A549 (cell line): ENCODE results near the gene SPSB2. TPM values are rescaled to one million over a fixed set of nuclear protein-coding genes. Genes with fewer than 3 reads are reported as not detected.

ENCODE experiments used
- BHLHE40 ChIP-seq: IDR thresholded peaks from 2 replicates; pipeline ENCODE4 v1.6.1; 2012; ENCODE audit warnings: low read depth, low read length, inconsistent platforms
- CBX8 ChIP-seq: fragments of 200-600 bp; sonication (generic); IDR thresholded peaks from 2 replicates; pipeline ENCODE4 v1.6.1; 2016
- CEBPB ChIP-seq, 2 experiments: fragments of >200 bp in 1 of 2; sonication (Bioruptor Twin) in 1 of 2; formaldehyde crosslinking in 1 of 2; IDR thresholded peaks; 2 replicates each; pipeline ENCODE4 v1.6.1; 2012 to 2016
- CHD4 ChIP-seq: fragments of 200-600 bp; sonication (generic); IDR thresholded peaks from 2 replicates; pipeline ENCODE4 v1.6.1; 2016; ENCODE audit warnings: antibody characterized with exemption, mild to moderate bottlenecking, borderline replicate concordance
- GATA3 ChIP-seq: IDR thresholded peaks from 2 replicates; pipeline ENCODE4 v1.6.1; 2012; ENCODE audit warnings: borderline replicate concordance
- HOXB13 ChIP-seq: fragments of 250-450 bp; sonication (Bioruptor Pico); IDR thresholded peaks from 2 replicates; pipeline ENCODE4 v1.5.0; 2020; ENCODE audit warnings: low read depth, mild to moderate bottlenecking, moderate library complexity
- KDM1A ChIP-seq: fragments of 200-600 bp; sonication (generic); IDR thresholded peaks from 2 replicates; pipeline ENCODE4 v1.6.1; 2016; ENCODE audit warnings: low read depth, mild to moderate bottlenecking
- MAFK ChIP-seq: fragments of 450-650 bp; IDR thresholded peaks from 2 replicates; pipeline ENCODE4 v1.6.1; 2014; ENCODE audit not compliant: partially characterized antibody
- MAZ ChIP-seq: fragments of 150-350 bp; IDR thresholded peaks from 2 replicates; pipeline ENCODE4 v1.6.1; 2014; ENCODE audit warnings: antibody characterized with exemption, low read depth, low read length, borderline replicate concordance
- MYC ChIP-seq: IDR thresholded peaks from 2 replicates; pipeline ENCODE4 v1.6.1; 2012; ENCODE audit warnings: mild to moderate bottlenecking, inconsistent platforms, low read length, improper control_type of control experiment, borderline replicate concordance
- NFE2L2 ChIP-seq: fragments of 150-350 bp; conservative IDR thresholded peaks from 2 replicates; pipeline ENCODE4 v1.6.1; 2014; ENCODE audit warnings: low read length
- NPAS2 ChIP-seq: fragments of 250-450 bp; sonication (Bioruptor Pico); IDR thresholded peaks from 2 replicates; pipeline ENCODE4 v1.8.0; 2022; ENCODE audit warnings: mild to moderate bottlenecking, moderate library complexity, borderline replicate concordance
- RAD21 ChIP-seq, 2 experiments: fragments of >200 bp in 1 of 2; sonication (Bioruptor Twin) in 1 of 2; formaldehyde crosslinking in 1 of 2; IDR thresholded peaks in 1 of 2; conservative IDR thresholded peaks in 1 of 2; 2 replicates in 1 of 2; 3 replicates in 1 of 2; pipeline ENCODE4 v1.6.1; 2012 to 2018; ENCODE audit warnings: inconsistent platforms in 1 of 2
- RARB ChIP-seq: fragments of 250-450 bp; sonication (Bioruptor Pico); IDR thresholded peaks from 2 replicates; pipeline ENCODE4 v1.8.0; 2021; ENCODE audit warnings: mild to moderate bottlenecking, moderate library complexity
- RNF2 ChIP-seq: fragments of 200-600 bp; sonication (generic); IDR thresholded peaks from 2 replicates; pipeline ENCODE4 v1.6.1; 2016; ENCODE audit warnings: low read depth, mild to moderate bottlenecking, antibody characterized with exemption, moderate library complexity, borderline replicate concordance
- SMC3 ChIP-seq: fragments of >200 bp; sonication (Bioruptor Twin); formaldehyde crosslinking; IDR thresholded peaks from 3 replicates; pipeline ENCODE4 v1.6.1; 2018; ENCODE audit warnings: inconsistent platforms
- SREBF2 ChIP-seq: fragments of 450-650 bp; IDR thresholded peaks from 2 replicates; pipeline ENCODE4 v1.6.1; 2014; ENCODE audit warnings: mild to moderate bottlenecking, moderate library complexity
- TFCP2L1 ChIP-seq: fragments of 250-450 bp; sonication (Bioruptor Pico); IDR thresholded peaks from 2 replicates; pipeline ENCODE4 v1.5.0; 2021; ENCODE audit warnings: mild to moderate bottlenecking
- ZC3H11A ChIP-seq: fragments of 450-650 bp; IDR thresholded peaks from 2 replicates; pipeline ENCODE4 v1.6.1; 2014; ENCODE audit warnings: antibody characterized with exemption, mild to moderate bottlenecking
- ZSCAN20 ChIP-seq: fragments of 250-450 bp; sonication (Bioruptor Pico); IDR thresholded peaks from 2 replicates; pipeline ENCODE4 v1.8.0; 2022; ENCODE audit warnings: mild to moderate bottlenecking, moderate library complexity
- polyA plus RNA-seq, 4 experiments: library from polyadenylated mRNA; depleted of rRNA in 3 of 4; stranded (reverse); fragments of >200 nt; fragmentation: RNase III in 1 of 4; extraction: RNeasy Plus Mini Kit Qiagen cat#74134 plus additional on column Dnase treatment in 1 of 4; gene quantifications; 2 replicates in 3 of 4; 3 replicates in 1 of 4; pipeline ENCODE4 v1.2.3, GENCODE V29; 2011 to 2017
- TF ChIP-seq, protein P1 (sequence below): fragments of 200-600 bp; sonication (generic); IDR thresholded peaks from 2 replicates; pipeline ENCODE4 v1.6.1; 2016; ENCODE audit warnings: antibody characterized with exemption, mild to moderate bottlenecking, moderate library complexity
- TF ChIP-seq, protein P2 (sequence below): IDR thresholded peaks from 2 replicates; pipeline ENCODE4 v1.6.1; 2012
- TF ChIP-seq, protein P3 (sequence below): fragments of 450-650 bp; IDR thresholded peaks from 2 replicates; pipeline ENCODE4 v1.6.1; 2014; ENCODE audit warnings: antibody characterized with exemption
- TF ChIP-seq, protein P4 (sequence below): fragments of >200 bp; sonication (Bioruptor Twin); formaldehyde crosslinking; IDR thresholded peaks from 2 replicates; pipeline ENCODE4 v1.6.1; 2016
- TF ChIP-seq, protein P5 (sequence below): IDR thresholded peaks from 2 replicates; pipeline ENCODE4 v1.6.1; 2012; ENCODE audit warnings: low read depth, borderline replicate concordance

The SPSB2 gene
- polyA plus RNA-seq, 2 of the 4 experiments (the other 2 are of a cell fraction), result 16.8 to 21.8 TPM

DNA sequence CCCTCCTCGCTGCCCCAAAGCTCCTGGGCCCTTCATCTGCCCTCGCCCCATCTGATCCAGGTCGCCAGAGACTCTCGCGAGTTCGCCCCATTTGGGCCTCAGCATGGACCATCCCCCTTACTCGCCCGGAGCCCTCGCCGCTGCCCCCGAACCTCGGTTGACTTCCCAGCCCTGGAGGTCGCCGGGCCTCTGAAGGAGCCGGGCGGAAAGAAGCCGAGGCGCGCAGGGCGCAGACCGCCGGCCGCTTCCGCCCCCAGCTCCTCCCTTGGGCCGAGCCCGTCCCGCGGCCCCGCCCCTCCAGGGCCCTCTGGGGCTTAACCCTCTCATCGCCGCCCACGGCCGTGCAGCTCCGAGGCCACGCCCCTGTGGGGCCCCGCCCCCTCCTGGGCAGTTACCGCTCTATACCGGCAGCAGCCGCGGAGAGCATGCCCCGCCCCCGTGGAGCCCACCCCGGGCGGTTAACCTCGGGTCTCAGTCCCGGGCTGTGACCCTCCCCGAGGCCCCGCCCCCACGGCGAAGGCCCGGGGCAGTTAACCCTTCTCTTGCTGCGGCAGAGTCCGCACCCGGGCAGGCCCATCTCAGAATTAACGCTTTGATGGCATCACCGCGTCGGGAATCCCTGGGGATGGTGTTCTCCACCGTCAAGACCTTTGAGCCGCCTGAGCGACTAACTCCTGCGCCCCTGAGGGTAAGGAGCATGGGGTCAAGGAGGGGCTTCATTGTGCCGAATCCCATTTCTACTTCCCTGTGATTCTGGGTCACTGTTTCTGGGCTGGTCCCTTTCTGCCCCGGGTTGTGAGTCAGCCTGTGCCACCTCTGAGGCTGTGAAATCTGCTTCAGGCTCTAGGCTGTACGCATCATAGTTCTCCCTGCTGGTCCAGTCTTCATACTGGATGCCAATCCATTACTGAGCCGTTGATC is at the start of gene SPSB2 (continued):
- TF ChIP-seq, protein P1, sequence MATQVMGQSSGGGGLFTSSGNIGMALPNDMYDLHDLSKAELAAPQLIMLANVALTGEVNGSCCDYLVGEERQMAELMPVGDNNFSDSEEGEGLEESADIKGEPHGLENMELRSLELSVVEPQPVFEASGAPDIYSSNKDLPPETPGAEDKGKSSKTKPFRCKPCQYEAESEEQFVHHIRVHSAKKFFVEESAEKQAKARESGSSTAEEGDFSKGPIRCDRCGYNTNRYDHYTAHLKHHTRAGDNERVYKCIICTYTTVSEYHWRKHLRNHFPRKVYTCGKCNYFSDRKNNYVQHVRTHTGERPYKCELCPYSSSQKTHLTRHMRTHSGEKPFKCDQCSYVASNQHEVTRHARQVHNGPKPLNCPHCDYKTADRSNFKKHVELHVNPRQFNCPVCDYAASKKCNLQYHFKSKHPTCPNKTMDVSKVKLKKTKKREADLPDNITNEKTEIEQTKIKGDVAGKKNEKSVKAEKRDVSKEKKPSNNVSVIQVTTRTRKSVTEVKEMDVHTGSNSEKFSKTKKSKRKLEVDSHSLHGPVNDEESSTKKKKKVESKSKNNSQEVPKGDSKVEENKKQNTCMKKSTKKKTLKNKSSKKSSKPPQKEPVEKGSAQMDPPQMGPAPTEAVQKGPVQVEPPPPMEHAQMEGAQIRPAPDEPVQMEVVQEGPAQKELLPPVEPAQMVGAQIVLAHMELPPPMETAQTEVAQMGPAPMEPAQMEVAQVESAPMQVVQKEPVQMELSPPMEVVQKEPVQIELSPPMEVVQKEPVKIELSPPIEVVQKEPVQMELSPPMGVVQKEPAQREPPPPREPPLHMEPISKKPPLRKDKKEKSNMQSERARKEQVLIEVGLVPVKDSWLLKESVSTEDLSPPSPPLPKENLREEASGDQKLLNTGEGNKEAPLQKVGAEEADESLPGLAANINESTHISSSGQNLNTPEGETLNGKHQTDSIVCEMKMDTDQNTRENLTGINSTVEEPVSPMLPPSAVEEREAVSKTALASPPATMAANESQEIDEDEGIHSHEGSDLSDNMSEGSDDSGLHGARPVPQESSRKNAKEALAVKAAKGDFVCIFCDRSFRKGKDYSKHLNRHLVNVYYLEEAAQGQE, result peak; percentile 60; the same call in 1 of the 2 replicates
- 0 out of 2 replicates have a peak, but pooled peaks have one; percentile 40 for TF ChIP-seq TFCP2L1 (CRISPR knock-in tag)
- no peak for TF ChIP-seq KDM1A
- TF ChIP-seq CEBPB (IDR thresholded peaks at IDR 0.05), result no peak
- no peak for TF ChIP-seq ZSCAN20 (CRISPR knock-in tag)
- TF ChIP-seq, protein P2, sequence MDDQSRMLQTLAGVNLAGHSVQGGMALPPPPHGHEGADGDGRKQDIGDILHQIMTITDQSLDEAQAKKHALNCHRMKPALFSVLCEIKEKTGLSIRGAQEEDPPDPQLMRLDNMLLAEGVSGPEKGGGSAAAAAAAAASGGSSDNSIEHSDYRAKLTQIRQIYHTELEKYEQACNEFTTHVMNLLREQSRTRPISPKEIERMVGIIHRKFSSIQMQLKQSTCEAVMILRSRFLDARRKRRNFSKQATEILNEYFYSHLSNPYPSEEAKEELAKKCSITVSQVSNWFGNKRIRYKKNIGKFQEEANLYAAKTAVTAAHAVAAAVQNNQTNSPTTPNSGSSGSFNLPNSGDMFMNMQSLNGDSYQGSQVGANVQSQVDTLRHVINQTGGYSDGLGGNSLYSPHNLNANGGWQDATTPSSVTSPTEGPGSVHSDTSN, result peak; percentile 77
- peak; percentile 14; the same call in 1 of the 3 replicates for TF ChIP-seq SMC3
- TF ChIP-seq ZC3H11A, result 0 out of 2 replicates have a peak, but pooled peaks have one; percentile 3
- peak; percentile 64; the same call in 1 of the 2 replicates for TF ChIP-seq MYC
- TF ChIP-seq SREBF2, result no peak
- TF ChIP-seq NPAS2 (CRISPR knock-in tag), result no peak
- no peak for TF ChIP-seq HOXB13 (CRISPR knock-in tag)
- TF ChIP-seq MAZ, result no peak; the same call in 1 of the 2 replicates
- TF ChIP-seq MAFK, result no peak
- TF ChIP-seq, protein P3, sequence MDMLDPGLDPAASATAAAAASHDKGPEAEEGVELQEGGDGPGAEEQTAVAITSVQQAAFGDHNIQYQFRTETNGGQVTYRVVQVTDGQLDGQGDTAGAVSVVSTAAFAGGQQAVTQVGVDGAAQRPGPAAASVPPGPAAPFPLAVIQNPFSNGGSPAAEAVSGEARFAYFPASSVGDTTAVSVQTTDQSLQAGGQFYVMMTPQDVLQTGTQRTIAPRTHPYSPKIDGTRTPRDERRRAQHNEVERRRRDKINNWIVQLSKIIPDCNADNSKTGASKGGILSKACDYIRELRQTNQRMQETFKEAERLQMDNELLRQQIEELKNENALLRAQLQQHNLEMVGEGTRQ, result 0 out of 2 replicates have a peak, but pooled peaks have one; percentile 2
- no peak for TF ChIP-seq RARB (CRISPR knock-in tag)
- peak; percentile 7 to 26; a peak in 3 of 5 replicates for TF ChIP-seq RAD21 (conservative IDR thresholded peaks at IDR 0.05 in 1 of 2, IDR thresholded peaks at IDR 0.05 in 1 of 2)
- TF ChIP-seq GATA3, result no peak
- no peak for TF ChIP-seq CBX8
- no peak for TF ChIP-seq CHD4
- TF ChIP-seq, protein P4, sequence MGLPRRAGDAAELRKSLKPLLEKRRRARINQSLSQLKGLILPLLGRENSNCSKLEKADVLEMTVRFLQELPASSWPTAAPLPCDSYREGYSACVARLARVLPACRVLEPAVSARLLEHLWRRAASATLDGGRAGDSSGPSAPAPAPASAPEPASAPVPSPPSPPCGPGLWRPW, result no peak
- no peak for TF ChIP-seq NFE2L2
- TF ChIP-seq, protein P5, sequence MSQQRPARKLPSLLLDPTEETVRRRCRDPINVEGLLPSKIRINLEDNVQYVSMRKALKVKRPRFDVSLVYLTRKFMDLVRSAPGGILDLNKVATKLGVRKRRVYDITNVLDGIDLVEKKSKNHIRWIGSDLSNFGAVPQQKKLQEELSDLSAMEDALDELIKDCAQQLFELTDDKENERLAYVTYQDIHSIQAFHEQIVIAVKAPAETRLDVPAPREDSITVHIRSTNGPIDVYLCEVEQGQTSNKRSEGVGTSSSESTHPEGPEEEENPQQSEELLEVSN, result peak; percentile 20; the same call in 1 of the 2 replicates
- 0 out of 2 replicates have a peak, but pooled peaks have one; percentile 1 for TF ChIP-seq BHLHE40
- TF ChIP-seq RNF2, result no peak
